K562 (cell line): ENCODE results near the gene ANKRD2.

Experiments used
- BHLHE40 ChIP-seq: IDR thresholded peaks from 2 replicates; pipeline ENCODE4 v1.6.1; 2011; ENCODE audit warnings: low read length, improper control_type of control experiment
- BRCA1 ChIP-seq, 2 experiments: fragments of 450-650 bp in 1 of 2; sonication (generic) in 1 of 2; formaldehyde crosslinking in 1 of 2; IDR thresholded peaks; 2 replicates each; pipeline versions ENCODE4 v1.5.0 to v1.6.1; 2017 to 2020; ENCODE audit warnings: mild to moderate bottlenecking in 1 of 2, missing genetic modification reagents in 1 of 2
- EGR1 ChIP-seq: fragments of 450-650 bp; conservative IDR thresholded peaks from 2 replicates; pipeline ENCODE4 v1.6.1; 2017; ENCODE audit warnings: mild to moderate bottlenecking
- NCOR1 ChIP-seq: fragments of 450-650 bp; IDR thresholded peaks from 2 replicates; pipeline ENCODE4 v1.6.1; 2016; ENCODE audit warnings: mild to moderate bottlenecking, moderate library complexity
- SREBF1 ChIP-seq: fragments of 150-350 bp; IDR thresholded peaks from 2 replicates; pipeline ENCODE4 v1.6.1; 2014; ENCODE audit warnings: antibody characterized with exemption, low read depth, low read length, borderline replicate concordance
- ZNF140 ChIP-seq: fragments of 250-450 bp; sonication (Bioruptor Pico); IDR thresholded peaks from 2 replicates; pipeline ENCODE4 v1.8.0; 2021; ENCODE audit warnings: moderate library complexity, mild to moderate bottlenecking, inconsistent platforms
- ZNF184 ChIP-seq: sonication (generic); formaldehyde crosslinking; IDR thresholded peaks from 2 replicates; pipeline ENCODE4 v1.5.0; 2020; ENCODE audit warnings: missing genetic modification reagents
- ZNF224 ChIP-seq: sonication (generic); formaldehyde crosslinking; IDR thresholded peaks from 2 replicates; pipeline ENCODE4 v1.8.0; 2022; ENCODE audit warnings: mild to moderate bottlenecking, missing genetic modification reagents
- ZNF232 ChIP-seq: sonication (generic); formaldehyde crosslinking; IDR thresholded peaks from 2 replicates; pipeline ENCODE4 v1.8.0; 2022; ENCODE audit warnings: mild to moderate bottlenecking, missing genetic modification reagents
- TF ChIP-seq, protein P1 (sequence below): fragments of 250-450 bp; sonication (Bioruptor Pico); IDR thresholded peaks from 2 replicates; pipeline ENCODE4 v1.8.0; 2022; ENCODE audit warnings: inconsistent platforms
- TF ChIP-seq, protein P2 (sequence below), 3 experiments: IDR thresholded peaks in 2 of 3; conservative IDR thresholded peaks in 1 of 3; 2 replicates each; pipeline ENCODE4 v1.5.1; 2011 to 2012; ENCODE audit warnings: low read length in 3 of 3, mild to moderate bottlenecking in 3 of 3, control low read depth in 2 of 3, improper control_type of control experiment in 1 of 3, inconsistent platforms in 1 of 3, low read depth in 1 of 3, mixed read lengths in 1 of 3, moderate library complexity in 1 of 3; ENCODE audit not compliant: insufficient read depth in 2 of 3

DNA sequence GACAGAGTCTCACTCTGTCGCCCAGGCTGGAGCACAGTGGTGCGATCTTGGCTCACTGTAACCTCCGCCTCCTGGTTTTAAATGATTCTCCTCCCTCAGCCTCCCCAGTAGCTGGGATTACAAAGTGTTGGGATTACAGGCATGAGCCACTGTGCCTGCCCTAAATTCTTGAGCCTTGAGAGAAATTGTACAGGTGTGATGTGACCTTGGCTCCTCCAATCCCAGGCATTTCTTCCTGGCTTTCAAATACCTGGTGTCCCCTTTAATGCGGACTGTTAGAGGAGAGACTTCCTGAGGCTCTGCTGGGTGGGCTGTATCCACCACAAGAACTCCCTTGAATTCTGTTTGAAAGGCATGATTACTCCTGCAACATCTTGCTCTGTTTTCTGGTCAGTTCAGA lies 45.7 kb downstream of the ANKRD2 start:
- no peak for TF ChIP-seq NCOR1
- no peak for TF ChIP-seq ZNF140 (CRISPR knock-in tag)
- TF ChIP-seq ZNF184: no peak
- TF ChIP-seq, protein P1, sequence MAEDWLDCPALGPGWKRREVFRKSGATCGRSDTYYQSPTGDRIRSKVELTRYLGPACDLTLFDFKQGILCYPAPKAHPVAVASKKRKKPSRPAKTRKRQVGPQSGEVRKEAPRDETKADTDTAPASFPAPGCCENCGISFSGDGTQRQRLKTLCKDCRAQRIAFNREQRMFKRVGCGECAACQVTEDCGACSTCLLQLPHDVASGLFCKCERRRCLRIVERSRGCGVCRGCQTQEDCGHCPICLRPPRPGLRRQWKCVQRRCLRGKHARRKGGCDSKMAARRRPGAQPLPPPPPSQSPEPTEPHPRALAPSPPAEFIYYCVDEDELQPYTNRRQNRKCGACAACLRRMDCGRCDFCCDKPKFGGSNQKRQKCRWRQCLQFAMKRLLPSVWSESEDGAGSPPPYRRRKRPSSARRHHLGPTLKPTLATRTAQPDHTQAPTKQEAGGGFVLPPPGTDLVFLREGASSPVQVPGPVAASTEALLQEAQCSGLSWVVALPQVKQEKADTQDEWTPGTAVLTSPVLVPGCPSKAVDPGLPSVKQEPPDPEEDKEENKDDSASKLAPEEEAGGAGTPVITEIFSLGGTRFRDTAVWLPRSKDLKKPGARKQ (CRISPR knock-in tag): no peak
- TF ChIP-seq BHLHE40: no peak
- TF ChIP-seq BRCA1 (IDR thresholded peaks at IDR 0.05): no peak
- no peak for TF ChIP-seq BRCA1 (CRISPR knock-in tag; IDR thresholded peaks at IDR 0.05)
- no peak for TF ChIP-seq ZNF224 (CRISPR knock-in tag)
- TF ChIP-seq ZNF232 (CRISPR knock-in tag): no peak
- TF ChIP-seq, protein P2, sequence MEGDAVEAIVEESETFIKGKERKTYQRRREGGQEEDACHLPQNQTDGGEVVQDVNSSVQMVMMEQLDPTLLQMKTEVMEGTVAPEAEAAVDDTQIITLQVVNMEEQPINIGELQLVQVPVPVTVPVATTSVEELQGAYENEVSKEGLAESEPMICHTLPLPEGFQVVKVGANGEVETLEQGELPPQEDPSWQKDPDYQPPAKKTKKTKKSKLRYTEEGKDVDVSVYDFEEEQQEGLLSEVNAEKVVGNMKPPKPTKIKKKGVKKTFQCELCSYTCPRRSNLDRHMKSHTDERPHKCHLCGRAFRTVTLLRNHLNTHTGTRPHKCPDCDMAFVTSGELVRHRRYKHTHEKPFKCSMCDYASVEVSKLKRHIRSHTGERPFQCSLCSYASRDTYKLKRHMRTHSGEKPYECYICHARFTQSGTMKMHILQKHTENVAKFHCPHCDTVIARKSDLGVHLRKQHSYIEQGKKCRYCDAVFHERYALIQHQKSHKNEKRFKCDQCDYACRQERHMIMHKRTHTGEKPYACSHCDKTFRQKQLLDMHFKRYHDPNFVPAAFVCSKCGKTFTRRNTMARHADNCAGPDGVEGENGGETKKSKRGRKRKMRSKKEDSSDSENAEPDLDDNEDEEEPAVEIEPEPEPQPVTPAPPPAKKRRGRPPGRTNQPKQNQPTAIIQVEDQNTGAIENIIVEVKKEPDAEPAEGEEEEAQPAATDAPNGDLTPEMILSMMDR (IDR thresholded peaks at IDR 0.05 in 2 of 3, conservative IDR thresholded peaks at IDR 0.05 in 1 of 3; ENCODE audit: insufficient read depth in 2 of 3, low read depth in 1 of 3, low read length in 3 of 3): no peak
- TF ChIP-seq EGR1: no peak
- no peak for TF ChIP-seq SREBF1
